Sigmoid colon (tissue), 4 donors: Measurements from ENCODE around the gene ATP5F1D.

Experiments used
- EP300 ChIP-seq, 4 donors: sonication (generic); formaldehyde crosslinking; IDR thresholded peaks; one replicate each; pipeline ENCODE4 v1.6.1; 2017; ENCODE audit warnings: antibody characterized with exemption in 4 of 4
- POLR2A ChIP-seq, 2 donors: fragments of 450-650 bp; IDR thresholded peaks; one replicate each; pipeline ENCODE4 v1.6.1; 2016; ENCODE audit warnings: antibody characterized with exemption in 2 of 2, mild to moderate bottlenecking in 2 of 2, moderate library complexity in 2 of 2
- POLR2AphosphoS5 ChIP-seq, 4 donors: sonication (generic); formaldehyde crosslinking; IDR thresholded peaks; one replicate each; pipeline ENCODE4 v1.6.1; 2017; ENCODE audit warnings: antibody characterized with exemption in 4 of 4
- TF ChIP-seq, protein P1 (sequence below), 4 experiments: fragments of 450-650 bp in 3 of 4; fragments of 200-600 bp in 1 of 4; IDR thresholded peaks; one replicate each; pipeline ENCODE4 v1.5.1; 2016 to 2019; ENCODE audit warnings: antibody characterized with exemption in 4 of 4, mild to moderate bottlenecking in 3 of 4, moderate library complexity in 2 of 4

GRCh38 chr19:1281569-1282287 is 40.2 kb downstream of the ATP5F1D start:
- TF ChIP-seq EP300 (IDR thresholded peaks at IDR 0.05) (no peak), POLR2A (IDR thresholded peaks at IDR 0.05) (no peak), POLR2AphosphoS5 (IDR thresholded peaks at IDR 0.05) (no peak)
- TF ChIP-seq, protein P1, sequence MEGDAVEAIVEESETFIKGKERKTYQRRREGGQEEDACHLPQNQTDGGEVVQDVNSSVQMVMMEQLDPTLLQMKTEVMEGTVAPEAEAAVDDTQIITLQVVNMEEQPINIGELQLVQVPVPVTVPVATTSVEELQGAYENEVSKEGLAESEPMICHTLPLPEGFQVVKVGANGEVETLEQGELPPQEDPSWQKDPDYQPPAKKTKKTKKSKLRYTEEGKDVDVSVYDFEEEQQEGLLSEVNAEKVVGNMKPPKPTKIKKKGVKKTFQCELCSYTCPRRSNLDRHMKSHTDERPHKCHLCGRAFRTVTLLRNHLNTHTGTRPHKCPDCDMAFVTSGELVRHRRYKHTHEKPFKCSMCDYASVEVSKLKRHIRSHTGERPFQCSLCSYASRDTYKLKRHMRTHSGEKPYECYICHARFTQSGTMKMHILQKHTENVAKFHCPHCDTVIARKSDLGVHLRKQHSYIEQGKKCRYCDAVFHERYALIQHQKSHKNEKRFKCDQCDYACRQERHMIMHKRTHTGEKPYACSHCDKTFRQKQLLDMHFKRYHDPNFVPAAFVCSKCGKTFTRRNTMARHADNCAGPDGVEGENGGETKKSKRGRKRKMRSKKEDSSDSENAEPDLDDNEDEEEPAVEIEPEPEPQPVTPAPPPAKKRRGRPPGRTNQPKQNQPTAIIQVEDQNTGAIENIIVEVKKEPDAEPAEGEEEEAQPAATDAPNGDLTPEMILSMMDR (IDR thresholded peaks at IDR 0.05): no peak
